Mesenchymal stem cell (in vitro differentiated cells and primary cell): ENCODE data around the gene EML1.

Experiments used
- DNase-seq: peaks from one replicate; pipeline ENCODE4 v3.0.0-alpha.2; 2013
- H2AFZ ChIP-seq: one replicate; pipeline ENCODE4 v1.6.1; 2013; ENCODE audit warnings: low read depth, mild to moderate bottlenecking, control low read depth, inconsistent platforms, low read length, moderate library complexity
- H2AK5ac ChIP-seq: 2 replicates; pipeline ENCODE4 v1.6.1; 2013; ENCODE audit warnings: low read length, moderate library complexity, mild to moderate bottlenecking, inconsistent platforms; ENCODE audit not compliant: severe bottlenecking
- H2BK120ac ChIP-seq: one replicate; pipeline ENCODE4 v1.6.1; 2013; ENCODE audit warnings: low read depth, mild to moderate bottlenecking, inconsistent platforms, low read length, moderate library complexity
- H2BK12ac ChIP-seq, 2 experiments: one replicate each; pipeline ENCODE4 v1.6.1; 2013; ENCODE audit warnings: inconsistent platforms in 2 of 2, low read length in 2 of 2, mild to moderate bottlenecking in 2 of 2, moderate library complexity in 2 of 2, control low read depth in 1 of 2
- H2BK15ac ChIP-seq: one replicate; pipeline ENCODE4 v1.6.1; 2013; ENCODE audit warnings: mild to moderate bottlenecking, low read depth, inconsistent platforms; ENCODE audit not compliant: poor library complexity, severe bottlenecking
- H2BK5ac ChIP-seq: 2 replicates; pipeline ENCODE4 v1.6.1; 2013; ENCODE audit warnings: low read depth, mild to moderate bottlenecking, low read length, control low read depth, inconsistent platforms; ENCODE audit not compliant: poor library complexity, severe bottlenecking
- H3K14ac ChIP-seq, 2 experiments: one replicate each; pipeline ENCODE4 v1.6.1; 2013; ENCODE audit warnings: inconsistent platforms in 2 of 2, low read length in 2 of 2, control low read depth in 1 of 2, mild to moderate bottlenecking in 1 of 2, moderate library complexity in 1 of 2
- H3K18ac ChIP-seq, 2 experiments: one replicate each; pipeline ENCODE4 v1.6.1; 2013; ENCODE audit warnings: inconsistent platforms in 2 of 2, low read length in 2 of 2, control low read depth in 1 of 2, low read depth in 1 of 2, mild to moderate bottlenecking in 1 of 2
- H3K23ac ChIP-seq, 2 experiments: one replicate each; pipeline ENCODE4 v1.6.1; 2013; ENCODE audit warnings: inconsistent platforms in 2 of 2, low read length in 2 of 2, mild to moderate bottlenecking in 2 of 2, moderate library complexity in 2 of 2, control low read depth in 1 of 2
- H3K27ac ChIP-seq: 2 replicates; pipeline ENCODE4 v1.5.1; 2013; ENCODE audit warnings: mild to moderate bottlenecking, moderate library complexity, low read length, control low read depth, inconsistent platforms; ENCODE audit not compliant: poor library complexity, severe bottlenecking
- H3K27me3 ChIP-seq, 2 experiments: 2 replicates each; pipeline versions ENCODE4 v1.6.1 to v1.7.0; 2013; ENCODE audit warnings: low read length in 2 of 2, mild to moderate bottlenecking in 2 of 2, moderate library complexity in 2 of 2, control low read depth in 1 of 2, inconsistent platforms in 1 of 2; ENCODE audit not compliant: control insufficient read depth in 1 of 2, insufficient read depth in 1 of 2
- H3K36me3 ChIP-seq, 2 experiments: 2 replicates each; pipeline versions ENCODE4 v1.6.1 to v1.7.0; 2013; ENCODE audit warnings: low read length in 2 of 2, control low read depth in 1 of 2, inconsistent platforms in 1 of 2, low read depth in 1 of 2, mild to moderate bottlenecking in 1 of 2; ENCODE audit not compliant: insufficient read depth in 2 of 2, control insufficient read depth in 1 of 2
- H3K4ac ChIP-seq, 2 experiments: one replicate each; pipeline ENCODE4 v1.6.1; 2013; ENCODE audit warnings: inconsistent platforms in 2 of 2, low read length in 2 of 2, mild to moderate bottlenecking in 2 of 2, moderate library complexity in 2 of 2, control low read depth in 1 of 2, low read depth in 1 of 2
- H3K4me1 ChIP-seq: 2 replicates; pipeline ENCODE4 v1.6.1; 2013; ENCODE audit warnings: low read depth, low read length, control low read depth; ENCODE audit not compliant: control insufficient read depth, insufficient read depth
- H3K4me2 ChIP-seq: 2 replicates; pipeline ENCODE4 v1.6.1; 2013; ENCODE audit warnings: low read length, mild to moderate bottlenecking, inconsistent platforms; ENCODE audit not compliant: poor library complexity, severe bottlenecking
- H3K4me3 ChIP-seq, 2 experiments: 2 replicates each; pipeline versions ENCODE4 v1.5.1 to v1.7.0; 2013; ENCODE audit warnings: low read length in 2 of 2, mild to moderate bottlenecking in 2 of 2, control low read depth in 1 of 2, low read depth in 1 of 2; ENCODE audit not compliant: insufficient read depth in 1 of 2
- H3K79me1 ChIP-seq: replicated peaks from 2 replicates; pipeline ENCODE4 v1.6.1; 2013; ENCODE audit warnings: mild to moderate bottlenecking, control low read depth, low read length, inconsistent platforms; ENCODE audit not compliant: poor library complexity, severe bottlenecking
- H3K9ac ChIP-seq: 2 replicates; pipeline ENCODE4 v1.7.0; 2013; ENCODE audit warnings: mild to moderate bottlenecking, low read length, moderate library complexity
- H3K9me3 ChIP-seq: 2 replicates; pipeline ENCODE4 v1.7.0; 2013; ENCODE audit warnings: mild to moderate bottlenecking, low read length; ENCODE audit not compliant: control insufficient read depth
- H4K8ac ChIP-seq: one replicate; pipeline ENCODE4 v1.6.1; 2013; ENCODE audit warnings: inconsistent platforms, mild to moderate bottlenecking, low read length, moderate library complexity
- H4K91ac ChIP-seq: one replicate; pipeline ENCODE4 v1.6.1; 2013; ENCODE audit warnings: mild to moderate bottlenecking, low read length, inconsistent platforms
- WGBS: methylation state at CpG from one replicate; pipeline ENCODE4 v1.1.7; 2013; ENCODE audit warnings: mixed read lengths; 5-methylcytosine and 5-hydroxymethylcytosine counted together

Gene EML1

DNA sequence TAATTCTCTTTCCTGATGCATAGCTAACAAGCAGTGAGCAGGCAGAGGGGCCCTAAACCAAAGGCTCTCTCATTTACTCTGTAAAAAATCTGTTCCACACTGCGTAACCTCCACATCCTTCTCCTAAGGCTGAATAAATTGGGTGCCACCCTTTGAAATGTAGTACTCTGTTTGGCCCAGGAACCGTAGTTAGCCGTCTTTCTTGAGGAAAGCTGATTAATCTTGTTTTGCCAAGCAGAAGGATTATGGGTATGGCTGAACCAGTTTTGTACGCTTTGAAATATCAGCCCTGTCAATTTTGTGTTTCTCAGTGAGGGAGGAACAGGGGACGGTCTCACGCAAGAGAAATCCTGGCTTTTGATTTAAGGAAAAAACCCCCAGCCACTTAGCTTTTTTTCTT, 19.7 kb downstream of the EML1 start:
- Histone ChIP-seq H2AFZ (no peak overlapping the region), H2BK120ac (no peak overlapping the region), H3K27ac (no peak overlapping the region), H3K23ac (no peak overlapping the region), H2BK12ac (no peak overlapping the region), H3K4me3 (no peak overlapping the region), H4K8ac (no peak overlapping the region), H2BK15ac (no peak overlapping the region), H3K18ac (no peak overlapping the region), H4K91ac (no peak overlapping the region), H3K9me3 (no peaks in the 10 kb centered on the region), H3K4me2 (no peak overlapping the region), H3K79me1 (peaks cover 15% of the 10 kb centered on the region), H3K4me1 (peaks cover 2% of the 10 kb centered on the region), H3K4ac (no peak overlapping the region), H3K27me3 (no peaks in the 10 kb centered on the region), H3K36me3 (no peaks in the 10 kb centered on the region), H2AK5ac (no peak overlapping the region), H3K14ac (no peak overlapping the region), H3K9ac (no peak overlapping the region), H2BK5ac (no peak overlapping the region)
- 89% methylated on average over 6 of the region's 6 CpGs for WGBS
- DNase-seq = no peak

DNA sequence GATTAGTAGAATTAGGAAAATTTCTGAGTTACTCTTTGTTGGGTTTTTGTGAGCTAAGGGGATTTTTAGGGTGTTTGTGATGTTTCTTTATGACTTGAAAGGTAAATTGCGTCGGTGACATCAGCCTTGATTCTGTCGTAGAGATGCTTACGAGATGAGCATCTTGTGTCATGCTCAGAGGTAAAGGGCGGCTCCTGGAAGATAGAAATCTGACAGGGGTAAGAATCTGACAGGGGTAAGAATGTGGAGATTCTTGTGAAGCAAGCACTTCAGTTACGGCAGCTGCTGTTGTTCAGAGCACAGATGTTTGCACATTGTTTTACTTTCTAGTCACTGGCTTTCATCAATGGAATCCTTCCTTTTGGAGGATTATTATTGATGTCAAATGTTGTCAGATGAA, 22.5 kb downstream of the EML1 start:
- Histone ChIP-seq H4K8ac (no peak overlapping the region), H3K4ac (no peak overlapping the region), H3K14ac (no peak overlapping the region), H3K9ac (no peak overlapping the region), H3K18ac (no peak overlapping the region), H3K23ac (no peak overlapping the region), H3K27me3 (no peaks in the 10 kb centered on the region), H3K27ac (no peak overlapping the region), H2AK5ac (no peak overlapping the region), H2BK120ac (no peak overlapping the region), H2BK12ac (no peak overlapping the region), H2AFZ (no peak overlapping the region), H3K9me3 (no peaks in the 10 kb centered on the region), H3K79me1 (peaks cover 10% of the 10 kb centered on the region), H3K36me3 (no peaks in the 10 kb centered on the region), H4K91ac (no peak overlapping the region), H2BK5ac (no peak overlapping the region), H3K4me3 (no peak overlapping the region), H3K4me2 (no peak overlapping the region), H2BK15ac (no peak overlapping the region), H3K4me1 (no peaks in the 10 kb centered on the region)
- DNase-seq = no peak
- WGBS = 57% methylated on average over 6 of the region's 6 CpGs

DNA sequence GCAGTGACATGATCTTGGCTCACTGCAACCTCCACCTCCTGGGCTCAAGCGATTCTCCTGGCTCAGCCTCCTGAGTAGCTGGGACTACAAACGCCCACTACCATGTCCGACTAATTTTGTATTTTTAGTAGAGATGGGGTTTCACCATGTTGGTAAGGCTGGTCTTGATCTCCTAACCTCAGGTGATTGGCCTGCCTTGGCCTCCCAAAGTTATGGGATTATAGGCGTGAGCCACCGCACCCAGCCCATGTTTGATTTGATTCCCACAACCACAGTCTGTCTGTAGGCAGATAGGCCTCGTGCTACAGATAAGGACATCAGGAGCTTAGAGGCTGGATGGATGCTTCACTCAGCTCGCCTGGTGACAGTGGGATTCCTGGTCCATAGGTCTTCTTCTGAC, 23.0 kb downstream of the EML1 start:
- no peak overlapping the region for H3K9ac ChIP-seq

DNA sequence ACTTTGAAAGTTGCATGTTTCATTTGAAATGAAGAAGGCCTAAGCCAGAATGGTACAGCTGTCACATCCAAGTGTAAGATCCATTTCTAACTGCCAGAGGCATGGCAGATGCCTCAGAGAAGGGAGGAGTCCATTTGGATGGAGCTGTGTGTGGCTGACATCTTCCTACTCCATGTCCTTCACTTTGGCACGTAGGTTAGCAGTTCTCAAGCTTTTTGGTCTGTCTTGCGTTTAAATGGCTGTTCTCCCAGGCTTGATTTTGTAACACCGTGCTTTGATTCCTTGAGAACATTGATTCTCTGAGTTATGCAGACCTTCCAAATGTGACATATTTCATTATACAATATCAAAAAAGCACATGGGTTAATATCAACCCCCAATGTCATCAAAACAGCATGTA, 23.4 kb downstream of the EML1 start:
- Histone ChIP-seq H3K14ac (no peak overlapping the region), H3K9me3 (no peaks in the 10 kb centered on the region), H2BK15ac (no peak overlapping the region), H3K4me1 (peaks cover 1% of the 10 kb centered on the region), H3K36me3 (no peaks in the 10 kb centered on the region), H2AFZ (no peak overlapping the region), H3K18ac (no peak overlapping the region), H3K27me3 (no peaks in the 10 kb centered on the region), H3K23ac (no peak overlapping the region), H2AK5ac (no peak overlapping the region), H3K9ac (no peak overlapping the region), H3K4me3 (no peak overlapping the region), H3K4ac (no peak overlapping the region), H4K8ac (no peak overlapping the region), H2BK120ac (no peak overlapping the region), H2BK12ac (no peak overlapping the region), H3K4me2 (no peak overlapping the region), H3K79me1 (peaks cover 9% of the 10 kb centered on the region), H4K91ac (no peak overlapping the region), H3K27ac (no peak overlapping the region), H2BK5ac (no peak overlapping the region)
- no peak for DNase-seq
- WGBS = 59% methylated on average over 3 of the region's 3 CpGs

More for the DNA sequence above, 23.0 kb downstream of the EML1 start:
- H3K4me3 ChIP-seq = no peak overlapping the region
- no peak overlapping the region for H3K14ac ChIP-seq
- no peak for DNase-seq
- no peak overlapping the region for H3K18ac ChIP-seq
- H3K9me3 ChIP-seq = no peaks in the 10 kb centered on the region
- no peak overlapping the region for H3K27ac ChIP-seq
- WGBS = 75% methylated on average over 7 of the region's 7 CpGs
- H2BK120ac ChIP-seq = no peak overlapping the region
- no peak overlapping the region for H3K23ac ChIP-seq
- H2BK12ac ChIP-seq = no peak overlapping the region
- H2BK15ac ChIP-seq = no peak overlapping the region
- no peaks in the 10 kb centered on the region for H3K4me1 ChIP-seq
- H2BK5ac ChIP-seq = no peak overlapping the region
- H3K79me1 ChIP-seq = peaks cover 10% of the 10 kb centered on the region
- H2AFZ ChIP-seq = no peak overlapping the region
- no peaks in the 10 kb centered on the region for H3K27me3 ChIP-seq
- H4K8ac ChIP-seq = no peak overlapping the region
- H3K4me2 ChIP-seq = no peak overlapping the region
- no peak overlapping the region for H2AK5ac ChIP-seq
- no peaks in the 10 kb centered on the region for H3K36me3 ChIP-seq
- H3K4ac ChIP-seq = no peak overlapping the region
- no peak overlapping the region for H4K91ac ChIP-seq
